Stomach (tissue), 19 donors: ENCODE data around the gene HOXA6. TPM values are rescaled to one million over a fixed set of nuclear protein-coding genes. Genes with fewer than 3 reads are reported as not detected.

Source experiments
- DNase-seq, 2 donors: peaks; one replicate each; pipeline versions ENCODE4 v3.0.0 to v3.0.0-alpha.2; 2013 to 2019
- H3K27ac ChIP-seq, 5 donors: fragments of 200-600 bp in 4 of 5; sonication (generic) in 4 of 5; one replicate each; pipeline ENCODE4 v1.5.1; 2013 to 2019; ENCODE audit warnings: mild to moderate bottlenecking in 1 of 5, moderate library complexity in 1 of 5
- H3K27me3 ChIP-seq, 3 donors: fragments of 200-600 bp; sonication (generic); one replicate each; pipeline ENCODE4 v1.5.1; 2017 to 2019; ENCODE audit warnings: mixed run types in 1 of 3
- H3K36me3 ChIP-seq, 4 donors: fragments of 200-600 bp; sonication (generic); 1 replicate in 3 of 4; 2 replicates in 1 of 4; pipeline ENCODE4 v1.5.1; 2016 to 2019
- H3K4me1 ChIP-seq, 4 donors: fragments of 200-600 bp; sonication (generic); one replicate each; pipeline ENCODE4 v1.5.1; 2016 to 2019
- H3K4me3 ChIP-seq, 4 donors: fragments of 200-600 bp; sonication (generic) in 3 of 4; one replicate each; pipeline ENCODE4 v1.5.1; 2016 to 2019; ENCODE audit warnings: mild to moderate bottlenecking in 1 of 4
- H3K9me3 ChIP-seq, 4 donors: fragments of 200-600 bp; sonication (generic); one replicate each; pipeline ENCODE4 v1.5.1; 2016 to 2019
- CTCF ChIP-seq, 7 experiments: fragments of 450-650 bp in 4 of 7; fragments of 200-600 bp in 3 of 7; sonication (generic) in 3 of 7; IDR thresholded peaks; one replicate each; pipeline ENCODE4 v1.5.1; 2016 to 2019; ENCODE audit warnings: antibody characterized with exemption in 7 of 7, control low read depth in 2 of 7, mild to moderate bottlenecking in 1 of 7
- EP300 ChIP-seq: sonication (generic); formaldehyde crosslinking; IDR thresholded peaks from one replicate; pipeline ENCODE4 v1.6.1; 2017; ENCODE audit warnings: antibody characterized with exemption
- POLR2A ChIP-seq, 4 donors: fragments of 450-650 bp; IDR thresholded peaks; one replicate each; pipeline ENCODE4 v1.6.1; 2016; ENCODE audit warnings: antibody characterized with exemption in 4 of 4, control low read depth in 2 of 4, mild to moderate bottlenecking in 1 of 4, moderate library complexity in 1 of 4
- POLR2AphosphoS5 ChIP-seq, 3 donors: sonication (generic); formaldehyde crosslinking; IDR thresholded peaks; one replicate each; pipeline ENCODE4 v1.6.1; 2016; ENCODE audit warnings: antibody characterized with exemption in 3 of 3
- WGBS, 5 donors: extraction: QIAGEN DNeasy Blood & Tissue Kit in 3 of 5; methylation state at CpG; one replicate each; pipeline versions ENCODE4 v1.1.5 to v1.1.7; 2013 to 2018; 5-methylcytosine and 5-hydroxymethylcytosine counted together
- intact Hi-C: fragments of 100-400 bp; cut with DNase I; formaldehyde crosslinking; loops from one replicate; pipeline ENCODE4 v1.15.1; 2023; ENCODE audit warnings: low total_unique reads
- long read RNA-seq, 10 donors: transcript quantifications; one replicate each; lab custom pipeline, GENCODE V29; 2026
- polyA plus RNA-seq, 3 donors: library from polyadenylated mRNA; stranded (reverse); fragments of 200-250 nt; gene quantifications; one replicate each; pipeline ENCODE4 v1.2.3, GENCODE V29; 2013
- total RNA-seq, 5 donors: library from RNA; depleted of rRNA; stranded (reverse); fragments of >200 nt; gene quantifications; one replicate each; pipeline versions ENCODE4 v1.1.0 to v1.2.3, GENCODE V29; 2014 to 2016
- donor health status: healthy with polysubstance abuse.
- donor health status: Bipolar disorder and iron deficiency.
- donor health status: healthy.

Gene HOXA6
- 10 to 100 TPM in 1 of 5 donors, 1 to 10 TPM in 1, not detected in 3; 3.7 to 12.7 TPM for total RNA-seq
- polyA plus RNA-seq = under 1 TPM in 1 of 3 donors, not detected in 2; 0.81 TPM
- long read RNA-seq, donor 1 = 0 reads
- long read RNA-seq, donor 2 = 0 reads
- long read RNA-seq, donor 3, partial matches to known transcripts = 0 of 1 reads
- long read RNA-seq, donor 3, other reads (novel, unspliced or antisense) = 0 of 1 reads
- long read RNA-seq, donor 4 = 0 reads
- long read RNA-seq, donor 5, partial matches to known transcripts = 0 of 2 reads
- long read RNA-seq, donor 5, other reads (novel, unspliced or antisense) = 0 of 2 reads
- long read RNA-seq, donor 6 = 0 reads
- long read RNA-seq, donor 7 = 0 reads
- long read RNA-seq, donor 8 = 0 reads
- long read RNA-seq, donor 9, partial matches to known transcripts = 0 of 2 reads
- long read RNA-seq, donor 9, other reads (novel, unspliced or antisense) = 0 of 2 reads
- long read RNA-seq, donor 10 = 0 reads

- Histone ChIP-seq H3K4me1 (peaks cover 15 to 57% (median 38%) of the 10 kb centered on the region in 4 donors), H3K27ac (peak within 1 kb of the TSS; percentile 72 to 99 (median 88)), H3K27me3 (peaks cover 5 to 100% (median 90%) of the 10 kb centered on the region in 3 donors), H3K36me3 (peaks cover 0 to 5% (median 0%) of the 10 kb centered on the region in 4 donors), H3K4me3 (peak within 1 kb of the TSS; percentile 33 to 64 (median 52)), H3K9me3 (peaks cover 0 to 26% (median 0%) of the 10 kb centered on the region in 4 donors)
- TF ChIP-seq CTCF (IDR thresholded peaks at IDR 0.05) = no peak
- no peak for TF ChIP-seq EP300
- TF ChIP-seq POLR2AphosphoS5 (IDR thresholded peaks at IDR 0.05) = no peak
- no peak for TF ChIP-seq POLR2A (IDR thresholded peaks at IDR 0.05)
- intact Hi-C loops = no loop called here
- peak; percentile 53 to 84 for DNase-seq
- WGBS, 5 donors = 11 to 23% (median 18%) methylated on average over 53 to 63 of the region's 63 CpGs
Measured at GRCh38 chr7:27147199-27148030, at the start of gene HOXA6. Gene HOXA6 (minus strand): TSS chr7:27147774. CDS start chr7:27147749, 25 bp downstream.

GRCh38 chr7:27196287-27196767 lies 48.8 kb upstream of the HOXA6 start:
- no peaks in the 10 kb centered on the region for H3K36me3 ChIP-seq
- H3K9me3 ChIP-seq = no peaks in the 10 kb centered on the region
- H3K27ac ChIP-seq = no peak overlapping the region
- TF ChIP-seq EP300 (no peak), CTCF (IDR thresholded peaks at IDR 0.05) (peak in 5 of 7 experiments; percentile 46 to 78 (median 57)), POLR2AphosphoS5 (IDR thresholded peaks at IDR 0.05) (peak in 1 of 3 donors; percentile 48), POLR2A (IDR thresholded peaks at IDR 0.05) (no peak)
- H3K4me1 ChIP-seq = peaks cover 39 to 57% (median 51%) of the 10 kb centered on the region in 4 donors
- H3K4me3 ChIP-seq = no peak overlapping the region
- peak; percentile 83 to 91 for DNase-seq
- 2 to 5% (median 3%) methylated on average over 6 of the region's 6 CpGs for whole genome bisulfite sequencing, 5 donors
- intact Hi-C loops = no loop called here
- H3K27me3 ChIP-seq = peaks cover 58 to 100% (median 95%) of the 10 kb centered on the region in 3 donors

GRCh38 chr7:27194686-27195379 lies 47.3 kb upstream of the HOXA6 start:
- H3K27ac ChIP-seq = no peak overlapping the region
- TF ChIP-seq POLR2A (IDR thresholded peaks at IDR 0.05) = no peak
- TF ChIP-seq EP300 = no peak
- TF ChIP-seq CTCF (IDR thresholded peaks at IDR 0.05) = no peak
- no peak for TF ChIP-seq POLR2AphosphoS5 (IDR thresholded peaks at IDR 0.05)
- intact Hi-C loops = no loop called here
- DNase-seq = no peak
- H3K36me3 ChIP-seq = no peaks in the 10 kb centered on the region
- 27 to 38% (median 34%) methylated on average over 9 of the region's 9 CpGs for WGBS, 5 donors
- no peak overlapping the region for H3K4me3 ChIP-seq
- no peaks in the 10 kb centered on the region for H3K9me3 ChIP-seq
- H3K27me3 ChIP-seq = peaks cover 59 to 100% (median 95%) of the 10 kb centered on the region in 3 donors
- H3K4me1 ChIP-seq = peaks cover 24 to 42% (median 38%) of the 10 kb centered on the region in 4 donors

GRCh38 chr7:27194002-27194352 lies 46.4 kb upstream of the HOXA6 start:
- DNase-seq = no peak

More at GRCh38 chr7:27194002-27194352, 46.4 kb upstream of the HOXA6 start:
- H3K4me1 ChIP-seq = peaks cover 22 to 43% (median 37%) of the 10 kb centered on the region in 4 donors
- no peak overlapping the region for H3K4me3 ChIP-seq
- no peak overlapping the region for H3K27ac ChIP-seq
- peaks cover 60 to 100% (median 97%) of the 10 kb centered on the region in 3 donors for H3K27me3 ChIP-seq
- no peaks in the 10 kb centered on the region for H3K9me3 ChIP-seq
- TF ChIP-seq EP300 = no peak
- TF ChIP-seq POLR2AphosphoS5 (IDR thresholded peaks at IDR 0.05) = no peak
- no peak for TF ChIP-seq POLR2A (IDR thresholded peaks at IDR 0.05)
- no peak for TF ChIP-seq CTCF (IDR thresholded peaks at IDR 0.05)
- 30 to 39% (median 35%) methylated on average over 2 of the region's 2 CpGs for WGBS, 5 donors
- intact Hi-C loops = no loop called here
- no peaks in the 10 kb centered on the region for H3K36me3 ChIP-seq
